IMR-90 (cell line): ENCODE data around the gene ADRA1B. TPM values are rescaled to one million over a fixed set of nuclear protein-coding genes. Genes with fewer than 3 reads are reported as not detected.

ENCODE experiments used
- ATAC-seq: fragments of 200-7000 bp; cut with Tn5 transposase; 2 replicates; pipeline ENCODE4 v1.9.1; 2020; ENCODE audit warnings: low read depth, mild to moderate bottlenecking, moderate library complexity
- BruUV-seq: library from RNA; stranded (reverse); fragments of 400-500 nt; replicated peaks from 2 replicates; lab custom pipeline; 2021; lab: Mats Ljungman, UMichigan
- CTCF ChIA-PET: fragments of 300-600 bp; formaldehyde crosslinking; extraction: SDS; loops from one replicate; lab custom pipeline; 2021; ENCODE audit warnings: antibody characterized with exemption; lab: Yijun Ruan, JAX
- POLR2A ChIA-PET: fragments of 300-600 bp; sonication (Branson Sonifier 250); formaldehyde crosslinking; loops from one replicate; lab custom pipeline; 2022; ENCODE audit warnings: antibody characterized with exemption; ENCODE audit not compliant: unreplicated experiment; lab: Charles Lee
- DNase-seq: peaks from one replicate; pipeline ENCODE4 v3.0.0; 2013
- H2AFZ ChIP-seq: replicated peaks from 2 replicates; pipeline ENCODE3; 2013; ENCODE audit warnings: low read length, mild to moderate bottlenecking; ENCODE audit not compliant: poor library complexity
- H2AK5ac ChIP-seq: 2 replicates; pipeline ENCODE4 v1.6.1; 2013; ENCODE audit warnings: low read depth, low read length, inconsistent platforms
- H2AK9ac ChIP-seq: replicated peaks from 2 replicates; pipeline ENCODE3; 2013; ENCODE audit warnings: mild to moderate bottlenecking, low read depth, low read length, moderate library complexity; ENCODE audit not compliant: poor library complexity
- H2BK120ac ChIP-seq: 2 replicates; pipeline ENCODE4 v1.6.1; 2013; ENCODE audit warnings: low read depth, low read length, inconsistent platforms
- H2BK15ac ChIP-seq: 3 replicates; pipeline ENCODE4 v1.6.1; 2013; ENCODE audit warnings: low read depth, low read length, inconsistent platforms
- H2BK20ac ChIP-seq: 2 replicates; pipeline ENCODE4 v1.6.1; 2013; ENCODE audit warnings: low read depth, mild to moderate bottlenecking, inconsistent platforms, low read length, moderate library complexity
- H2BK5ac ChIP-seq: 2 replicates; pipeline ENCODE4 v1.6.1; 2013; ENCODE audit warnings: mild to moderate bottlenecking, low read depth, low read length, inconsistent platforms; ENCODE audit not compliant: poor library complexity, severe bottlenecking
- H3K14ac ChIP-seq: replicated peaks from 2 replicates; pipeline ENCODE4 v1.6.1; 2013; ENCODE audit warnings: low read depth, low read length, inconsistent platforms
- H3K18ac ChIP-seq: 2 replicates; pipeline ENCODE4 v1.6.1; 2013; ENCODE audit warnings: low read depth, low read length, control low read depth
- H3K23ac ChIP-seq: 2 replicates; pipeline ENCODE4 v1.6.1; 2013; ENCODE audit warnings: low read depth, low read length, inconsistent platforms
- H3K27ac ChIP-seq: 2 replicates; pipeline ENCODE4 v1.5.1; 2013; ENCODE audit warnings: mild to moderate bottlenecking, control low read depth, low read length; ENCODE audit not compliant: insufficient read depth
- H3K27me3 ChIP-seq: 2 replicates; pipeline ENCODE4 v1.6.1; 2013; ENCODE audit warnings: low read length; ENCODE audit not compliant: control insufficient read depth, insufficient read depth
- H3K36me3 ChIP-seq: 2 replicates; pipeline ENCODE4 v1.6.1; 2013; ENCODE audit warnings: low read length, mixed read lengths; ENCODE audit not compliant: control insufficient read depth, insufficient read depth
- H3K4ac ChIP-seq: 2 replicates; pipeline ENCODE4 v1.6.1; 2013; ENCODE audit warnings: low read depth, low read length, inconsistent platforms
- H3K4me1 ChIP-seq: 2 replicates; pipeline ENCODE4 v1.6.1; 2013; ENCODE audit warnings: low read length, mixed read lengths; ENCODE audit not compliant: control insufficient read depth, insufficient read depth
- H3K4me2 ChIP-seq: 2 replicates; pipeline ENCODE4 v1.6.1; 2013; ENCODE audit warnings: low read depth, mild to moderate bottlenecking, control low read depth, low read length, moderate library complexity
- H3K4me3 ChIP-seq: 2 replicates; pipeline ENCODE4 v1.5.1; 2013; ENCODE audit warnings: low read depth, mild to moderate bottlenecking, control low read depth, low read length, moderate library complexity; ENCODE audit not compliant: insufficient read depth
- H3K56ac ChIP-seq: 2 replicates; pipeline ENCODE4 v1.6.1; 2013; ENCODE audit warnings: low read length, inconsistent platforms; ENCODE audit not compliant: insufficient read depth; ENCODE audit errors: extremely low read depth
- H3K79me1 ChIP-seq, 2 experiments: 2 replicates each; pipeline ENCODE4 v1.6.1; 2013; ENCODE audit warnings: low read length in 2 of 2, inconsistent platforms in 1 of 2, low read depth in 1 of 2
- H3K9ac ChIP-seq: 2 replicates; pipeline ENCODE4 v1.6.1; 2013; ENCODE audit warnings: low read depth, low read length, control low read depth
- H3K9me1 ChIP-seq: 2 replicates; pipeline ENCODE4 v1.6.1; 2013; ENCODE audit warnings: low read length, inconsistent platforms; ENCODE audit not compliant: insufficient read depth
- H3K9me3 ChIP-seq: 2 replicates; pipeline ENCODE4 v1.6.1; 2013; ENCODE audit warnings: low read length; ENCODE audit not compliant: control insufficient read depth, insufficient read depth
- H4K20me1 ChIP-seq: 2 replicates; pipeline ENCODE4 v1.6.1; 2013; ENCODE audit warnings: low read length, inconsistent platforms; ENCODE audit not compliant: insufficient read depth
- H4K5ac ChIP-seq: 2 replicates; pipeline ENCODE4 v1.6.1; 2013; ENCODE audit warnings: mild to moderate bottlenecking, low read depth, low read length, control low read depth
- H4K8ac ChIP-seq, 2 experiments: 2 replicates each; pipeline ENCODE4 v1.6.1; 2013; ENCODE audit warnings: low read depth in 2 of 2, low read length in 2 of 2, control low read depth in 1 of 2, inconsistent platforms in 1 of 2
- H4K91ac ChIP-seq: 2 replicates; pipeline ENCODE4 v1.6.1; 2013; ENCODE audit warnings: low read depth, low read length, inconsistent platforms; ENCODE audit not compliant: insufficient read depth
- CTCF ChIP-seq: conservative IDR thresholded peaks from 2 replicates; pipeline ENCODE4 v1.5.1; 2012; ENCODE audit warnings: mild to moderate bottlenecking, low read depth, low read length, improper control_type of control experiment
- FOS ChIP-seq: fragments of 150-350 bp; IDR thresholded peaks from 2 replicates; pipeline ENCODE4 v1.6.1; 2016; ENCODE audit warnings: low read depth, low read length
- MAFK ChIP-seq: IDR thresholded peaks from 2 replicates; pipeline ENCODE4 v1.6.1; 2012; ENCODE audit warnings: low read depth, low read length, improper control_type of control experiment
- RCOR1 ChIP-seq: IDR thresholded peaks from 2 replicates; pipeline ENCODE4 v1.6.1; 2012; ENCODE audit warnings: mild to moderate bottlenecking, low read length, improper control_type of control experiment; ENCODE audit not compliant: insufficient replicate concordance
- SMC3 ChIP-seq: fragments of 150-350 bp; IDR thresholded peaks from 2 replicates; pipeline ENCODE4 v1.6.1; 2016; ENCODE audit warnings: low read depth, mild to moderate bottlenecking, antibody characterized with exemption, low read length, moderate library complexity
- USF2 ChIP-seq: fragments of 150-350 bp; IDR thresholded peaks from 2 replicates; pipeline ENCODE4 v1.6.1; 2017; ENCODE audit warnings: mild to moderate bottlenecking, antibody characterized with exemption, low read length, low read depth
- dilution Hi-C: fragments of 300-500 bp; cut with HindIII; formaldehyde crosslinking; loops from one replicate; pipeline ENCODE4 v1.14.3; 2018; ENCODE audit warnings: low sequenced_read_pairs; ENCODE audit not compliant: unreplicated experiment
- in situ Hi-C: fragments of 300-500 bp; cut with MboI; formaldehyde crosslinking; loops from 3 replicates; pipeline ENCODE4 v1.14.3; 2019; ENCODE audit warnings: low sequenced_read_pairs, inconsistent platforms, mixed read lengths
- intact Hi-C: fragments of 100-400 bp; cut with micrococcal nuclease; formaldehyde crosslinking; loops from 2 replicates; pipeline ENCODE4 v1.10.0; 2022
- polyA plus RNA-seq, 3 experiments: library from polyadenylated mRNA; depleted of rRNA; stranded (reverse); fragments of >200 nt; gene quantifications; 2 replicates each; pipeline ENCODE4 v1.2.3, GENCODE V29; 2012; ENCODE audit warnings: low replicate concordance in 1 of 3
- total RNA-seq: library from RNA; depleted of rRNA; stranded (reverse); fragments of >200 nt; gene quantifications from 2 replicates; pipeline ENCODE4 v1.2.3, GENCODE V29; 2012

The ADRA1B gene
- total and polyA plus RNA-seq, 2 of the 4 experiments (the other 2 are of a cell fraction) = 0.18 to 1.5 TPM

GRCh38 chr5:159913501-159913900, 2.8 kb upstream of the ADRA1B start:
- BruUV-seq = no TSS peak
- H3K27ac ChIP-seq = no peak overlapping the region
- H3K23ac ChIP-seq = no peak overlapping the region
- no peak overlapping the region for H3K4me3 ChIP-seq
- H3K27me3 ChIP-seq = no peaks in the 10 kb centered on the region
- H2AK9ac ChIP-seq = no peak overlapping the region
- no peak overlapping the region for H3K56ac ChIP-seq
- ChIA-PET POLR2A (no interaction called here), CTCF (interaction anchor here (2.5 kb wide), 1 partner anchor 469 kb away, joined by 9 read pairs; no protein-coding TSS in a partner anchor)
- H2AK5ac ChIP-seq = peak overlapping the region; percentile 50; the same call in 1 of the 2 replicates
- H3K9ac ChIP-seq = no peak overlapping the region
- H2BK20ac ChIP-seq = peak overlapping the region; percentile 38
- no peak overlapping the region for H2BK5ac ChIP-seq
- peaks cover 14% of the 10 kb centered on the region for H3K9me1 ChIP-seq
- H4K91ac ChIP-seq = peak overlapping the region; percentile 61; the same call in 1 of the 2 replicates
- H3K18ac ChIP-seq = no peak overlapping the region
- DNase-seq (peak; percentile 42), ATAC-seq (no peak)
- dilution Hi-C loops (no loop called here), intact Hi-C loops (no loop called here), in situ Hi-C loops (no loop called here)
- H3K9me3 ChIP-seq = no peaks in the 10 kb centered on the region
- no peaks in the 10 kb centered on the region for H4K20me1 ChIP-seq
- H2BK15ac ChIP-seq = peak overlapping the region; percentile 13; the same call in 2 of the 3 replicates
- H3K4me1 ChIP-seq = peaks cover 14% of the 10 kb centered on the region
- H2AFZ ChIP-seq = no peak overlapping the region
- no peak overlapping the region for H4K5ac ChIP-seq
- peak overlapping the region; percentile 70; the same call in 1 of the 2 replicates for H3K4ac ChIP-seq
- no peak for TF ChIP-seq USF2
- no peak for TF ChIP-seq CTCF
- no peak for TF ChIP-seq MAFK
- TF ChIP-seq SMC3 = no peak
- no peak for TF ChIP-seq RCOR1
- no peak for TF ChIP-seq FOS
- H4K8ac ChIP-seq = peak overlapping the region in 1 of 2 experiments; percentile 4; a peak in 1 of 4 replicates
- no peak overlapping the region; the same call in 1 of the 2 replicates for H3K14ac ChIP-seq
- H2BK120ac ChIP-seq = peak overlapping the region; percentile 76
- H3K4me2 ChIP-seq = peak overlapping the region; percentile 48; the same call in 1 of the 2 replicates
- no peaks in the 10 kb centered on the region for H3K79me1 ChIP-seq
- H3K36me3 ChIP-seq = no peaks in the 10 kb centered on the region
